ENCODE measurements around the gene IER3.

IER3 gene

GRCh38 chr6:30752157-30752927 lies 8.0 kb upstream of the IER3 start (continued):
- TF ChIP-seq PRDM10 (tag by site-specific recombination; IDR thresholded peaks at IDR 0.05) (peak; percentile 93), ZBTB48 (tag by site-specific recombination; IDR thresholded peaks at IDR 0.05) (peak; percentile 97), TSHZ1 (tag by site-specific recombination; IDR thresholded peaks at IDR 0.05; ENCODE audit: borderline replicate concordance) (0 out of 2 replicates have a peak, but pooled peaks have one; percentile 9), ZNF692 (tag by site-specific recombination; IDR thresholded peaks at IDR 0.05) (peak; percentile 82), ZNF558 (tag by site-specific recombination; IDR thresholded peaks at IDR 0.05) (peak; percentile 69), INSM2 (tag by site-specific recombination; IDR thresholded peaks at IDR 0.05) (no peak; the same call in 1 of the 2 replicates), KLF8 (tag by site-specific recombination; IDR thresholded peaks at IDR 0.05) (peak; percentile 64; the same call in 1 of the 2 replicates), SP2 (tag by site-specific recombination; IDR thresholded peaks at IDR 0.05) (peak; percentile 89), ZNF362 (tag by site-specific recombination; IDR thresholded peaks at IDR 0.05) (peak; percentile 97), GLI4 (tag by site-specific recombination; IDR thresholded peaks at IDR 0.05) (no peak), ZBTB6 (tag by site-specific recombination; IDR thresholded peaks at IDR 0.05) (0 out of 2 replicates have a peak, but pooled peaks have one; percentile 49), HOXD13 (CRISPR knock-in tag; IDR thresholded peaks at IDR 0.05; ENCODE audit: borderline replicate concordance) (peak; percentile 92), ZNF416 (tag by site-specific recombination; IDR thresholded peaks at IDR 0.05) (no peak), ZBTB17 (tag by site-specific recombination; IDR thresholded peaks at IDR 0.05) (peak; percentile 94), ZNF24 (tag by site-specific recombination; IDR thresholded peaks at IDR 0.05) (peak; percentile 82; the same call in 1 of the 2 replicates), MZF1 (tag by site-specific recombination; IDR thresholded peaks at IDR 0.05; ENCODE audit: borderline replicate concordance) (peak; percentile 97), ZNF660 (tag by site-specific recombination; IDR thresholded peaks at IDR 0.05) (peak; percentile 97)
